Transverse colon (tissue), 4 donors: Measurements from ENCODE around the gene BORCS8. TPM values are rescaled to one million over a fixed set of nuclear protein-coding genes. Genes with fewer than 3 reads are reported as not detected.

Experiments used
- DNase-seq: peaks from one replicate; pipeline ENCODE4 v3.0.0-alpha.2; 2019
- H3K27ac ChIP-seq, 4 donors: fragments of 200-600 bp; sonication (generic); 2 replicates each; pipeline ENCODE4 v1.5.1; 2016 to 2018; ENCODE audit warnings: inconsistent platforms in 4 of 4
- H3K27me3 ChIP-seq: fragments of 200-600 bp; sonication (generic); 2 replicates; pipeline ENCODE4 v1.5.1; 2017; ENCODE audit warnings: inconsistent platforms
- H3K36me3 ChIP-seq, 4 donors: fragments of 200-600 bp; sonication (generic); 2 replicates each; pipeline ENCODE4 v1.5.1; 2017 to 2019; ENCODE audit warnings: inconsistent platforms in 4 of 4
- H3K4me1 ChIP-seq, 4 donors: fragments of 200-600 bp; sonication (generic); 2 replicates each; pipeline ENCODE4 v1.5.1; 2017 to 2020; ENCODE audit warnings: inconsistent platforms in 4 of 4
- H3K4me3 ChIP-seq, 4 donors: fragments of 200-600 bp; sonication (generic); 1 replicate in 1 of 4; 2 replicates in 3 of 4; pipeline versions ENCODE4 v1.5.1 to v1.6.1; 2017 to 2019; ENCODE audit warnings: inconsistent platforms in 4 of 4
- H3K9me3 ChIP-seq, 2 donors: fragments of 200-600 bp; sonication (generic); 2 replicates each; pipeline ENCODE4 v1.5.1; 2017 to 2019; ENCODE audit warnings: inconsistent platforms in 2 of 2
- EP300 ChIP-seq: sonication (generic); formaldehyde crosslinking; IDR thresholded peaks from one replicate; pipeline ENCODE4 v1.6.1; 2017; ENCODE audit warnings: antibody characterized with exemption, low read depth
- POLR2A ChIP-seq: fragments of 450-650 bp; IDR thresholded peaks from one replicate; pipeline ENCODE4 v1.6.1; 2016; ENCODE audit warnings: antibody characterized with exemption, mild to moderate bottlenecking, moderate library complexity
- POLR2AphosphoS5 ChIP-seq, 3 donors: sonication (generic); formaldehyde crosslinking; IDR thresholded peaks; one replicate each; pipeline ENCODE4 v1.6.1; 2016; ENCODE audit warnings: antibody characterized with exemption in 3 of 3
- WGBS, 2 donors: methylation state at CpG; one replicate each; pipeline ENCODE4 v1.1.5; 2018; ENCODE audit warnings: low coverage in 1 of 2; 5-methylcytosine and 5-hydroxymethylcytosine counted together
- in situ Hi-C, 4 donors: fragments of 200-750 bp; cut with MboI; loops; one replicate each; pipeline versions ENCODE4 v1.15.0 to v1.15.1; 2017; ENCODE audit warnings: low sequenced_read_pairs in 3 of 4, low pct_ligation_motif_present in 1 of 4, low pct_unique_long_range_greater_than_20kb in 1 of 4
- intact Hi-C: fragments of 100-400 bp; cut with DNase I; formaldehyde crosslinking; loops from one replicate; pipeline ENCODE4 v1.15.1; 2023; ENCODE audit warnings: low total_unique reads
- total RNA-seq, 4 donors: library from RNA; depleted of rRNA; stranded (reverse); fragments of >200 nt; gene quantifications; one replicate each; pipeline ENCODE4 v1.1.0, GENCODE V29; 2016
- TF ChIP-seq, protein P1 (sequence below), 5 experiments: fragments of 200-600 bp in 3 of 5; fragments of 450-650 bp in 2 of 5; sonication (generic) in 3 of 5; IDR thresholded peaks; 1 replicate in 2 of 5; 2 replicates in 3 of 5; pipeline ENCODE4 v1.5.1; 2016 to 2017; ENCODE audit warnings: antibody characterized with exemption in 5 of 5, inconsistent platforms in 3 of 5, mild to moderate bottlenecking in 2 of 5, moderate library complexity in 1 of 5

Gene BORCS8
- total RNA-seq, 4 donors from 2014 or later, result 13.0 to 132 (median 26.6) TPM

DNA sequence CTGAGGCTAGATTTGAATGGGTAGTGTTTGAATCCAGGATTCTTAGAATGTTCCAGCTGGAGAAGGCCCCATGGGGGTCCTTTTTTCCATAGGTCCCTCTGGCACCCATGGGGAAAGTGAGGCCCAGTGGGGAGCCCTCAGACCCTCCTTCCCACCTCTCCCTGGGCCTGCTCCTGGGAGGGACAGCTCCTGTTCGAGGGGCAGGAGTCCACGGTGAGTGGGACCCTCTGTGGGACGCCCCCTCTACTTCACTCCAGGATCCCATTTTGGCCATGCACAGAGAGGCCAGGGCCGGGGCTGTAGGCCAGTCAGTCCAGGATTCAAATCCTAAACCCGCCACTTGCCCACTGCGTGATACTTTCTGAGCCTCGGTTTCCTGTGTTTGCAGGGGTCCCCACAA is 29.5 kb downstream of the BORCS8 start:
- 90% methylated on average over 7 of the region's 7 CpGs; no CpG with 5 or more reads in 1 of the 2 donors for WGBS, 2 donors
- no peak for TF ChIP-seq EP300
- no peak for TF ChIP-seq POLR2A
- TF ChIP-seq, protein P1, sequence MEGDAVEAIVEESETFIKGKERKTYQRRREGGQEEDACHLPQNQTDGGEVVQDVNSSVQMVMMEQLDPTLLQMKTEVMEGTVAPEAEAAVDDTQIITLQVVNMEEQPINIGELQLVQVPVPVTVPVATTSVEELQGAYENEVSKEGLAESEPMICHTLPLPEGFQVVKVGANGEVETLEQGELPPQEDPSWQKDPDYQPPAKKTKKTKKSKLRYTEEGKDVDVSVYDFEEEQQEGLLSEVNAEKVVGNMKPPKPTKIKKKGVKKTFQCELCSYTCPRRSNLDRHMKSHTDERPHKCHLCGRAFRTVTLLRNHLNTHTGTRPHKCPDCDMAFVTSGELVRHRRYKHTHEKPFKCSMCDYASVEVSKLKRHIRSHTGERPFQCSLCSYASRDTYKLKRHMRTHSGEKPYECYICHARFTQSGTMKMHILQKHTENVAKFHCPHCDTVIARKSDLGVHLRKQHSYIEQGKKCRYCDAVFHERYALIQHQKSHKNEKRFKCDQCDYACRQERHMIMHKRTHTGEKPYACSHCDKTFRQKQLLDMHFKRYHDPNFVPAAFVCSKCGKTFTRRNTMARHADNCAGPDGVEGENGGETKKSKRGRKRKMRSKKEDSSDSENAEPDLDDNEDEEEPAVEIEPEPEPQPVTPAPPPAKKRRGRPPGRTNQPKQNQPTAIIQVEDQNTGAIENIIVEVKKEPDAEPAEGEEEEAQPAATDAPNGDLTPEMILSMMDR (IDR thresholded peaks at IDR 0.05), result no peak
- TF ChIP-seq POLR2AphosphoS5 (IDR thresholded peaks at IDR 0.05), result no peak
- H3K4me1 ChIP-seq, result no peaks in the 10 kb centered on the region
- no peaks in the 10 kb centered on the region for H3K36me3 ChIP-seq
- in situ Hi-C loops, result no loop called here
- H3K4me3 ChIP-seq, result no peak overlapping the region
- intact Hi-C loops, result no loop called here
- H3K27me3 ChIP-seq, result no peaks in the 10 kb centered on the region
- no peak for DNase-seq
- no peak overlapping the region for H3K27ac ChIP-seq
- no peaks in the 10 kb centered on the region for H3K9me3 ChIP-seq

DNA sequence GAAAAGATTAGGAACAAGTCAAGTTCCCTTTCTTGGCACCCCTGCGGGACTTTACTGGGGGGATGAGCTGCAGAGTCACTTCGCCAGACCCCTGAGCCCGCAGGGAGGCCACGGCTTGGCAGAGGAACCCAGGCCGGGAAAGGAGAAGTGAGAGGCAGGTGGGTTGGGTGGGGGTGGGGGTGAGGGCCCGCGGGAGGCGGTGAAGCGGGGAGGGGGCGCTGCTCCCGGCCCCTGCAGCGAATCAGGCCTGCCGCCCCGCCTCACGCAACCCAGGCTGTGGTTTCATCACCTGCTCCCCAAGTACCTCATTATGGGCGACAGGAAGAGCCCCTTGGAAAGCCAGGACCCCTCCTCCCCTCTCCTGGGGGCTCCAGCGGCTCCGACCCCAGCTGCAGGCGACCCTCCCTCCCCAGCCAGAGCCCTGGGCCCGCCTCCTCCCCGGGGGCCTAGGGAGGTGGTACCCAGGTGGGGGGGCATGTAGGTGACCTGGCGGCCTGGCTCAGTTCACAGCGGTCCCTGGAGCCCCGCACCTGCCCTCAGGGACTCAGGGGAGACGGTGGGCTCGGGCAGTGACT is 31.4 kb downstream of the BORCS8 start:
- DNase-seq, result peak; percentile 48
- intact Hi-C loops (no loop called here), in situ Hi-C loops (no loop called here)
- Histone ChIP-seq H3K27me3 (no peaks in the 10 kb centered on the region), H3K4me3 (no peak overlapping the region), H3K36me3 (no peaks in the 10 kb centered on the region), H3K9me3 (no peaks in the 10 kb centered on the region), H3K4me1 (no peaks in the 10 kb centered on the region), H3K27ac (peak overlapping the region in 1 of 4 donors; percentile 48)
- TF ChIP-seq POLR2AphosphoS5 (IDR thresholded peaks at IDR 0.05) (no peak), EP300 (no peak)
- WGBS, 2 donors, result 73% methylated on average over 23 of the region's 26 CpGs; no CpG with 5 or more reads in 1 of the 2 donors

DNA sequence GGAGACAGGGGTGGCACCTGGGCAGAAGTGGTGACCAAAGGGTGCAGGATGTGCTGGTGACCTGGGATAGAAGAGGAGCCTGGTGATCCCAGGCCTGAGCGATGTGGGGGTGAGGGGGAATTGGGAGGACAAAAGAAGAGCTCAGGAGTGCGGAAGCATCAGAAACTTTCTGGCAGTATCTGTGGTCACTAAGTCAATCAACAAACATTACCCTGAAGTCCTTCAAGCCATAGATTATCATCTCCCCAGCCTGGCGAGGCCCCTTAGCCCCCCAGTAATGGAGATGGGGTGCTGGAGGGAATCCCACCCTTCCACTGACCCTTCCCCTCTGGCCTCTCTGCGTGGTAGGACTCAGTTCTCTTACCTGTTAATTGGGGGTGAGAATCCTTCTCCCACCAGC is 32.4 kb downstream of the BORCS8 start:
- DNase-seq, result no peak
- TF ChIP-seq, protein P1 (IDR thresholded peaks at IDR 0.05), result no peak
- TF ChIP-seq POLR2AphosphoS5 (IDR thresholded peaks at IDR 0.05) (no peak), POLR2A (no peak), EP300 (no peak)
- Histone ChIP-seq H3K4me3 (no peak overlapping the region), H3K4me1 (no peaks in the 10 kb centered on the region), H3K9me3 (no peaks in the 10 kb centered on the region), H3K27ac (no peak overlapping the region), H3K36me3 (no peaks in the 10 kb centered on the region), H3K27me3 (no peaks in the 10 kb centered on the region)
- in situ Hi-C loops, result no loop called here
- intact Hi-C loops, result no loop called here
- 80 to 92% methylated on average over 1 to 4 of the region's 4 CpGs for WGBS, 2 donors

DNA sequence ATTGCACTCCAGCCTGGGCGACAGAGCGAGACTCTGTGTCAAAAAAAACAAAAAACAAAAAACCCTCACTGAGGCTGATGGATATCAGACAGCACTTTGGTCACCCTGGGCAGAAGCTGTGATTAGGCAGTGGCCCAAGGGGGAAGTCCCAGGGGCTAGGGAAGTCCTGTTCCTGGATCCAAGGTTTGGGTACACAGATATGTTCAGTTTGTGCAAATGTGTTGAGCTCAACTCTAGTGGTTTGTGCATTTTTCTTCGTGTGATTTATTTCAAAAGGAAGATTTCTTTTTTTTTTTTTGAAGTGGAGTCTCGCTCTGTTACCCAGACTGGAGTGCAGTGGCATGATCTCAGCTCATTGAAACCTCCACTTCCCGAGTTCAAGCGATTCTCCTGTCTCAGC is 34.1 kb downstream of the BORCS8 start:
- no peak overlapping the region for H3K4me3 ChIP-seq
- intact Hi-C loops, result no loop called here
- TF ChIP-seq POLR2AphosphoS5 (IDR thresholded peaks at IDR 0.05), result no peak
- TF ChIP-seq, protein P1 (IDR thresholded peaks at IDR 0.05), result no peak
- TF ChIP-seq EP300, result no peak
- no peak for TF ChIP-seq POLR2A
- H3K27me3 ChIP-seq, result no peaks in the 10 kb centered on the region
- no peaks in the 10 kb centered on the region for H3K4me1 ChIP-seq
- in situ Hi-C loops, result no loop called here
- WGBS, 2 donors, result 62 to 81% methylated on average over 1 to 6 of the region's 6 CpGs
- H3K9me3 ChIP-seq, result no peaks in the 10 kb centered on the region
- no peak overlapping the region for H3K27ac ChIP-seq
- no peaks in the 10 kb centered on the region for H3K36me3 ChIP-seq
- no peak for DNase-seq
